Measurements from ENCODE around the gene AHNAK2. TPM values are rescaled to one million over a fixed set of nuclear protein-coding genes. Genes with fewer than 3 reads are reported as not detected.
"Not testable (repeated sequence)": the region's sequence is repeated elsewhere in the genome, so short reads cannot be mapped to it uniquely, and the experiment has no call there.

Gene AHNAK2
- total RNA-seq, 1 donor from 2014 or later = 20.6 TPM

DNA sequence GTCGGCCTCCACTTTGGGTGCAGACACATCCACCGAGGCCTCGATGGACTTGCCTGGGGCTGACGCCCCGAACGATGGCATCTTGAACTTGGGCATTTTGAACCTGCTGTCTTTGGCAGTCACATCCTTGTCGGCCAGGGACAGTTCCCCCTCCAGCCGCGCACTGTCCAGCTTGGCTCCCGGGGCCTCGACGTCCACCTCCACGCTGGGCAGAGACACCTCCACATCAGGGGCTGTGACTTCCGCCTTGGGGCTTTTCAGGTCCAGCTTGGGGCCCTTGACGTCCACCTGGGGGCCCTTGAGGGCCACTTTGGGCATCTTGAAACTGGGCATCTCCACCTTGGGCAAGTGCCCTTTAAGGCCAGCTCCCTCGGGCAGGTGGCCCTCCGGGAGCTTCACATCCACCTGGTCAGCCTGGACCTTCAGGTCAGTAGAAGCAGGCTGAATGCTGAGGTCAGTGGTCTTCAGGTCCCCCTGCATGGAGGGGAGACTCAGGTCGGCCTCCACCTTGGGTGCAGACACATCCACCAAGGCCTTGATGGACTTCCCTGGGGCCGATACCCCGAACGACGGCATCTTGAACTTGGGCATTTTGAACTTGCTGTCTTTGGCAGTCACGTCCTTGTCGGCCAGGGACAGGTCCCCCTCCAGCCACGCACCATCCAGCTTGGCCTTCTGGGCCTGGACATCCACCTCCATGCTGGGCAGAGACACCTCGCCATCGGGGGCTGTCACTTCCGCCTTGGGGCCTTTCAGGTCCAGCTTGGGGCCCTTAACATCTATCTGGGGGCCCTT lies 26.1 kb downstream of the AHNAK2 start:
- not testable (repeated sequence) for DNase-seq

DNA sequence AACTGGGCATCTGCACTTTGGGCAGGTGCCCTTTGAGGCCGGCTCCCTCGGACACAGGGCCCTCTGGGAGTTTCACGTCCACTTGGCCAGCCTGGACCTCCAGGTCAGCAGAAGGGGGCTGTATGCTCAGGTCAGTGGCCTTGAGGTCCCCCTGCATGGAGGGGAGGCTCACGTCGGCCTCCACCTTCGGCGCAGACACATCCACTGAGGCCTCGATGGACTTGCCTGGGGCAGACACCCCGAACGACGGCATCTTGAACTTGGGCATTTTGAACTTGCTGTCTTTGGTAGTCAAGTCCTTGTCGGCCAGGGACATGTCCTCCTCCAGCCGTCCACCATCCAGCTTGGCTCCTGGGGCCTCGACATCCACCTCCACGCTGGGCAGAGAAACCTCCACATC lies 27.5 kb downstream of the AHNAK2 start:
- DNase-seq = not testable (repeated sequence)

- DNase-seq = no peak
These were observed 28.2 kb downstream of the AHNAK2 start for GRCh38 chr14:104950021-104950420.

- DNase-seq = not testable (repeated sequence)
These were observed 28.7 kb downstream of the AHNAK2 start for GRCh38 chr14:104949406-104949955.

- DNase-seq = no peak
These were observed 29.5 kb downstream of the AHNAK2 start for GRCh38 chr14:104948736-104949031.

GRCh38 chr14:104947881-104948735 lies 30.1 kb downstream of the AHNAK2 start:
- DNase-seq = not testable (repeated sequence)

DNA sequence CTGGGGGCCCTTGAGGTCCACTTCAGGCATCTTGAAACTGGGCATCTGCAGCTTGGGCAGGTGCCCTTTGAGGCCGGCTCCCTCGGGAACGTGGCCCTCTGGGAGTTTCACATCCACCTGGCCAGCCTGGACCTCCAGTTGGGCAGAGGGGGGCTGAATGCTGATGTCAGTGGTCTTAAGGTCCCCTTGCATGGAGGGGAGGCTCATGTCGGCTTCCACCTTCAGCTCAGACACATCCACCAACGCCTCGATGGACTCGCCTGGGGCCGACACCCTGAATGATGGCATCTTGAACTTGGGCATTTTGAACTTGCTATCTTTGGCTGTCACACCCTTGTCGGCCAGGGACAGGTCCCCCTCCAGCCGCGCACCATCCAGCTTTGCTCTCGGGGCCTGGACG lies 31.0 kb downstream of the AHNAK2 start:
- not testable (repeated sequence) for DNase-seq

GRCh38 chr14:104945986-104946965 lies 31.9 kb downstream of the AHNAK2 start:
- not testable (repeated sequence) for DNase-seq

GRCh38 chr14:104945266-104945665 lies 32.9 kb downstream of the AHNAK2 start:
- DNase-seq = not testable (repeated sequence)

DNA sequence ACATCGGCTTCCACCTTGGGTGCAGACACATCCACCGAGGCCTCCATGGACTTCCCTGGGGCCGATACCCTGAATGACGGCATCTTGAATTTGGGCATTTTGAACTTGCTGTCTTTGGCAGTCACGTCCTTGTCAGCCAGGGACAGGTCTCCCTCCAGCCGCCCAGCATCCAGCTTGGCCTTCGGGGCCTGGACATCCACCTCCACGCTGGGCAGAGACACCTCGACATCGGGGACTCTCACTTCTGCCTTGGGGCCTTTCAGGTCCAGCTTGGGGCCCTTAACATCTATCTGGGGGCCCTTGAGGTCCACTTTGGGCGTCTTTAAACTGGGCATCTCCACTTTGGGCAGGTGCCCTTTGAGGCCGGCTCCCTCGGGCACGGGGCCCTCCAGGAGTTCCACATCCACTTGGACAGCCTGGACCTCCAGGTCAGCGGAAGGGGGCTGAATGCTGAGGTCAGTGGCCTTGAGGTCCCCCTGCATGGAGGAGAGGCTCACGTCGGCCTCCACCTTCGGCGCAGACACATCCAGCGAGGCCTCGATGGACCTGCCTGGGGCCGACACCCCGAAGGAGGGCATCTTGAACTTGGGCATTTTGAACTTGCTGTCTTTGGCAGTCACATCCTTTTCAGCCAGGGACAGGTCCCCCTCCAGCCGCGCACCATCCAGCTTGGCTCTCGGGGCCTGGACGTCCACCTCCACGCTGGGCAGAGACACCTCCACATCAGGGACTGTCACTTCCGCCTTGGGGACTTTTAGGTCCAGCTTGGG lies 33.6 kb downstream of the AHNAK2 start:
- DNase-seq = not testable (repeated sequence)

DNA sequence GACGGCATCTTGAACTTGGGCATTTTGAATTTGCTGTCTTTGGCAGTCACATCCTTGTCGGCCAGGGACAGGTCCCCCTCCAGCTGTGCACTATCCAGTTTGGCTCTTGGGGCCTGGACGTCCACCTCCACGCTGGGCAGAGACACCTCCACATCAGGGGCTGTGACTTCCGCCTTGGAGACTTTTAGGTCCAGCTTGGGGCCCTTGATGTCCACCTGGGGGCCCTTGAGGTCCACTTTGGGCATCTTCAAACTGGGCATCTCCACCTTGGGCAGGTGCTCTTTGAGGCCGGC lies 34.2 kb downstream of the AHNAK2 start:
- not testable (repeated sequence) for DNase-seq

GRCh38 chr14:104943216-104944015 lies 34.8 kb downstream of the AHNAK2 start:
- DNase-seq = not testable (repeated sequence)

- DNase-seq = no peak
These were observed 35.6 kb downstream of the AHNAK2 start for GRCh38 chr14:104942586-104942985.

GRCh38 chr14:104941508-104942365 lies 36.4 kb downstream of the AHNAK2 start:
- DNase-seq = no peak

DNA sequence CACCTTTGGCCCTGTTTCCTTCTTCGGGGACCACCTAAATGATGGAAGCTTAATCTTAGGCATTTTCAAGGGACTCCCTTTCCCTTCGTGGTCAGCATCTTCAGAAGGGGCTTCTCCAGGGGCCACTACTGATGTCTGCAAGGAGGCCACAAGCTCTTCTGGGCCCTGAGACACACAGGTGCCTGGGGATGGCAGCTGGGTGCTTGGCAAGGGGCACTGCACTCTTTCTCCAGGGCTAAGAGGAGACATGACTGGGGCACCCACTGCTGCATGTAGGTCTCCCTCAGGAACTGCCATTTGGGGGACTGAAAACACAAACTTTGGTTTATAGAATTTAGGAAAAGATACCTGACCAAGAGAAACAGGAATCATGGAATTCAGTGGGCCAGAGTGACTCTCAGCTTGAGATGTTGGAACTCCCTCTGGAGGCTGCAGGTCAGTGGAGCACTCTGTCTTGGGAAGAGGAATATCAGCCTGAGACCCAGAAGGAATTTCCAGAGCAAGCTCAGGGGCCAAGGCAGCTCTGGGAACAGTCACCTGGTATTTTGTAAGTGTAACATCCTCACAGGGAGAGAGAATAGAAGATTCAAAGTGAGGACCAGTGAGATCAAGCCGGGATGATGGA lies 37.5 kb downstream of the AHNAK2 start:
- DNase-seq = no peak

- no peak for DNase-seq
These were observed 38.3 kb downstream of the AHNAK2 start for GRCh38 chr14:104939666-104940410.

- no peak for DNase-seq
These were observed 39.2 kb downstream of the AHNAK2 start for GRCh38 chr14:104938960-104939359.

GRCh38 chr14:104938436-104938835 lies 39.7 kb downstream of the AHNAK2 start:
- no peak for DNase-seq
